ENCODE measurements around the gene TRHDE. TPM values are rescaled to one million over a fixed set of nuclear protein-coding genes. Genes with fewer than 3 reads are reported as not detected.

Gene TRHDE
- total RNA-seq, 1 donor from 2014 or later = 0.51 TPM

DNA sequence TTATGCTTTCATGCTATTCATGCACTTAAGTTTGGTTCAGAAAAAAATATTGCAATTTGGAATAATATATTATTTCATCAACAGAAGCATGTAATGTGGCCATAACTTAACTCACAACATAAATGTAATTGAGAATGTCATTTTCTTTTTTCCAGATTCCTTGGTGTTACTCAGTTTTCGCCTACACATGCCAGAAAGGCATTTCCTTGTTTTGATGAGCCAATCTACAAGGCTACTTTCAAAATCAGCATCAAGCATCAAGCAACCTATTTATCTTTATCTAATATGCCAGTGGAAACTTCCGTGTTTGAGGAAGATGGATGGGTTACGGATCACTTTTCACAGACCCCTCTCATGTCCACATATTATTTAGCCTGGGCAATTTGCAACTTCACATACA lies 14.4 kb downstream of the TRHDE start:
- peaks cover 4% of the 10 kb centered on the region for H3K27me3 Mint-ChIP-seq (ENCODE audit: low read depth)
- H3K27ac Mint-ChIP-seq (ENCODE audit: unreplicated experiment) = no peak overlapping the region
- no peaks in the 10 kb centered on the region for H3K9me3 Mint-ChIP-seq
- no peaks in the 10 kb centered on the region for H3K4me1 Mint-ChIP-seq
- DNase-seq (ENCODE audit: low read depth, low spot score) = no peak
- no peak overlapping the region for H3K4me3 Mint-ChIP-seq
- H3K36me3 Mint-ChIP-seq (ENCODE audit: low read depth) = no peaks in the 10 kb centered on the region
- TF ChIP-seq, protein P1, sequence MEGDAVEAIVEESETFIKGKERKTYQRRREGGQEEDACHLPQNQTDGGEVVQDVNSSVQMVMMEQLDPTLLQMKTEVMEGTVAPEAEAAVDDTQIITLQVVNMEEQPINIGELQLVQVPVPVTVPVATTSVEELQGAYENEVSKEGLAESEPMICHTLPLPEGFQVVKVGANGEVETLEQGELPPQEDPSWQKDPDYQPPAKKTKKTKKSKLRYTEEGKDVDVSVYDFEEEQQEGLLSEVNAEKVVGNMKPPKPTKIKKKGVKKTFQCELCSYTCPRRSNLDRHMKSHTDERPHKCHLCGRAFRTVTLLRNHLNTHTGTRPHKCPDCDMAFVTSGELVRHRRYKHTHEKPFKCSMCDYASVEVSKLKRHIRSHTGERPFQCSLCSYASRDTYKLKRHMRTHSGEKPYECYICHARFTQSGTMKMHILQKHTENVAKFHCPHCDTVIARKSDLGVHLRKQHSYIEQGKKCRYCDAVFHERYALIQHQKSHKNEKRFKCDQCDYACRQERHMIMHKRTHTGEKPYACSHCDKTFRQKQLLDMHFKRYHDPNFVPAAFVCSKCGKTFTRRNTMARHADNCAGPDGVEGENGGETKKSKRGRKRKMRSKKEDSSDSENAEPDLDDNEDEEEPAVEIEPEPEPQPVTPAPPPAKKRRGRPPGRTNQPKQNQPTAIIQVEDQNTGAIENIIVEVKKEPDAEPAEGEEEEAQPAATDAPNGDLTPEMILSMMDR (conservative IDR thresholded peaks at IDR 0.05) = no peak

DNA sequence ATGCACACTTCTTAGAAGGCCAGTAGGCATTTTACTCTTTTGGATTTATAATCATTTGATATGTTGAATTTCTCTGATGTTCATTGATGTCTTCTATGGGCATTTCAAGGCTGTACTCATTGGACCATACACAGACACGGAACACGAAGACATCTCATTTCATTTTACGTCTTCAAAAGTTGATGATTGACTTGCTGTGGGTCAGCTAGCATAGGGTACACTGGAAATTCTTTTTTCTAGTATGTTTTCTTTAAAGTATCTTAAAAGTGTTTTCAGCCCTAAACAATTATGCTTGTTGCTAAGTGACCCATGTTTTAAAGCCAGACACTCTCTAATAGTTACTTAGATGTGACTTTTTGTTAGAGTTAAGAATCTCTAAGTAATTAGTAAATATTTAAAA lies 16.3 kb downstream of the TRHDE start:
- Mint-ChIP-seq H3K9me3 (no peaks in the 10 kb centered on the region), H3K27me3 (ENCODE audit: low read depth) (no peaks in the 10 kb centered on the region), H3K36me3 (ENCODE audit: low read depth) (no peaks in the 10 kb centered on the region), H3K27ac (ENCODE audit: unreplicated experiment) (no peak overlapping the region), H3K4me1 (no peaks in the 10 kb centered on the region), H3K4me3 (no peak overlapping the region)
- TF ChIP-seq, protein P1 (conservative IDR thresholded peaks at IDR 0.05) = no peak
- DNase-seq (ENCODE audit: low read depth, low spot score) = no peak

DNA sequence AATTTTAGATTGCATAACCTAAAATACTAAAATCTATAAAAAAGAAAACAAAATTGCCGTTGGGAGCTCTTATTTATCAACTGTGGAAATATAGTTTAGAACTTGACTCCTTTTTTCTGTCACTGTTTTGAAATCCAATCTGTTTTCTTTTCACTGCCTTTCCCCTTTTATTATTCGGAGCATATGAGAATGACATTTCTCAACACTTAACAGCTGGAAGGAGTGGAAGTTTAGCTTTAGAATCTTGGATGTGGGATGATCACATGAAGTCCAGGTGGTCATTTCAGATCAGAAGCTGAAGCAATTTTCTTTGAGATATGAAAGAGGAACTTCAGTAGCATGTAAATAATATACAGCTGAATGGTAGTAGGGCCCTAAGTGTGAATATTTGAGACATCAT lies 16.7 kb downstream of the TRHDE start:
- Mint-ChIP-seq H3K4me3 (no peak overlapping the region), H3K4me1 (no peaks in the 10 kb centered on the region), H3K27ac (ENCODE audit: unreplicated experiment) (no peak overlapping the region), H3K27me3 (ENCODE audit: low read depth) (no peaks in the 10 kb centered on the region), H3K36me3 (ENCODE audit: low read depth) (no peaks in the 10 kb centered on the region), H3K9me3 (no peaks in the 10 kb centered on the region)
- DNase-seq (ENCODE audit: low read depth, low spot score) = no peak
- TF ChIP-seq, protein P1 (conservative IDR thresholded peaks at IDR 0.05) = no peak

DNA sequence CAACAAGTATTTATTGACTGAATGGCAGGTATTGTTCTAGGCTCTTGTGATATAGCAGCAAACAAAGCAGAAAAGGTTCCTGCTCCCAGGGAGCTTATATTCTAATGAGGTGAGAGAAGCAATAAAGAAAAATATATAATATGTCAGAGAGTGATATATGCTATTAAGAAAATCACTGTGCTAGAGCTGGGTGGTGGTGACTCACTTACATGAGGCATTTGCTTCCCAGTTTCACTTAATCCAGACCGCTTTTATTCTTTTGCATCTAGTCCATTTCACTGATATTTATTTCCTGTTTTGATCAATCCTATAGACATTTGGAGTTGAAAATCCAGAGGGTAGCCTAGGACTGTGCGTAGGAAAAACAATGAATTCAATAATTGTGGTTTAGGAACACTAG lies 17.5 kb downstream of the TRHDE start:
- no peak for DNase-seq (ENCODE audit: low read depth, low spot score)
- Mint-ChIP-seq H3K27ac (ENCODE audit: unreplicated experiment) (no peak overlapping the region), H3K27me3 (ENCODE audit: low read depth) (no peaks in the 10 kb centered on the region), H3K4me1 (no peaks in the 10 kb centered on the region), H3K36me3 (ENCODE audit: low read depth) (no peaks in the 10 kb centered on the region), H3K4me3 (no peak overlapping the region), H3K9me3 (no peaks in the 10 kb centered on the region)
- TF ChIP-seq, protein P1 (conservative IDR thresholded peaks at IDR 0.05) = no peak

DNA sequence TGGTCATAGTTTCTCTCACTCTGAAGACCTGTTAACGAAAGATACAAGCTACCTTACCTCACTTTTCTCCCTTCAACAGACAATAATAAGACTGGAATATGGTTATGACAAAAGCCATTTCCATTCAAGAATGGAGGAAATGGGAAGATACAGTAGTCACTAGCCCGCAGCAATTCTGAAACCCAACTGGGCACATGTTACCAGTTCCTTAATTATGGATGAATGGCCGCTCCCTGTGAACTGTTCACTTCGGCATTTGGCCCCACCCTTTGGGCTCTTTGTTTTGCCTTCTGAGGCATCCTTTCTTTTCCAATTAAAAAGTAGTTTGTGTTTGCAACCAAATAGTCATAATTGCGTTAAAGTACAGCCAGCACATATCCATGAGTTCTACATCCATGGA lies 19.0 kb downstream of the TRHDE start:
- TF ChIP-seq, protein P1 (conservative IDR thresholded peaks at IDR 0.05) = no peak
- DNase-seq (ENCODE audit: low read depth, low spot score) = no peak
- Mint-ChIP-seq H3K9me3 (no peaks in the 10 kb centered on the region), H3K27ac (ENCODE audit: unreplicated experiment) (no peak overlapping the region), H3K36me3 (ENCODE audit: low read depth) (no peaks in the 10 kb centered on the region), H3K4me1 (no peaks in the 10 kb centered on the region), H3K4me3 (no peak overlapping the region), H3K27me3 (ENCODE audit: low read depth) (no peaks in the 10 kb centered on the region)

DNA sequence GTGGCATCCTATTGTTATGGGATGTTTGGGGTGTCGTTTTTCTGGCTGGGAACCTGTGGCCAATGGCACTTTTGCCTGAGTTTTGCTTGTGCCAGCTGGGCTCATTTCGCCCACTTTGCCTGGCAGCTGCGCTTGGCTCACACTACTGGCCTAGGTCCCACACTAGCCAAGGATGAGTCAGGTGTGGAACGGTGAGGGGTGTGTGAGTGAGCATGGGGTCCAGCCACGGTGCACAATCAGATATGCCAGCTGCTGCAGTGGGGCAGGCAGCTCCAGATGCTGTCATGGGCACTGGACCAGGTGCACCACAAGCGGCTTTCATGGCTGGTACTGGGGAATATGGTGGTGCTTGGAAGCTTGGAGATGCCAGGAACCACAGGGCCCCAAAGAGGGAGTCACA lies 21.5 kb downstream of the TRHDE start:
- Mint-ChIP-seq H3K27me3 (ENCODE audit: low read depth) (no peaks in the 10 kb centered on the region), H3K27ac (ENCODE audit: unreplicated experiment) (no peak overlapping the region), H3K4me1 (no peaks in the 10 kb centered on the region), H3K4me3 (no peak overlapping the region), H3K36me3 (ENCODE audit: low read depth) (no peaks in the 10 kb centered on the region), H3K9me3 (no peaks in the 10 kb centered on the region)
- no peak for DNase-seq (ENCODE audit: low read depth, low spot score)
- TF ChIP-seq, protein P1 (conservative IDR thresholded peaks at IDR 0.05) = no peak

Measured in neural crest cell (in vitro differentiated cells).